GM15510 (cell line): ENCODE measurements around the gene BLVRA.

Experiments used
- POLR2A ChIP-seq: IDR thresholded peaks from 3 replicates; pipeline ENCODE4 v1.6.1; 2011; ENCODE audit warnings: borderline replicate concordance; ENCODE audit not compliant: insufficient read length; ENCODE audit errors: extremely low read depth

Gene BLVRA

GRCh38 chr7:43764039-43764761 lies 5.7 kb downstream of the BLVRA start:
- no peak for TF ChIP-seq POLR2A

DNA sequence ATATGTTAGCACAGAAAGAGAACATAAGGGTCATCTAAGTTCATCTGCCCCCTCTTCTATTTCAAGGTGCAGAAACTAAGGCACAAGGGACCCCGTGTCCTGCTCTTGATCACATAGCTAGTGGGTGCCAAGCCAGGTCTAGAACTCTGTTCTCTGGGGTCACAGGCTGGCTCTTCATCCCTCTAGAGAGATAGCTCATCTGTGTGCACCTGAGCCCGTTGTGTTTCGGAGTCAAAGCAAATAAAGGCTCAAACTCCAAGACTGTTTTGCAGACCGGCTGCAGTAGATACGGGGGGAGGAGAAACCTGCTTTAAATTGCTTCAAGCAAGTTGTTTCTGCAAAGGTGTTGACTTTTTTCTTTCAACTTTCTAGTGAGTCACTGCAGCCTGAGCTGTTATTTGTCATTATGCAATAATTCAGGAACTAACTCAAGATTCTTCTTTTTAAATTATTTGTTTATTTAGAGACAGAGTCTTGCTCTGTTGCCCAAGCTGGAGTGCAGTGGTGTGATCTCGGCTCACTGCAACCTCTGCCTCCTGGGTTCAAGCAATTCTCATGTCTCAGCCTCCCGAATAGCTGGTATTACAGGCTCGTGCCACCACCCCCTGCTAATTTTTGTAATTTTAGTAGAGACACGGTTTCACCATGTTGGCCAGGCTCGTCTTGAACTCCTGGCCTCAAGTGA lies 6.5 kb downstream of the BLVRA start:
- no peak for TF ChIP-seq POLR2A

DNA sequence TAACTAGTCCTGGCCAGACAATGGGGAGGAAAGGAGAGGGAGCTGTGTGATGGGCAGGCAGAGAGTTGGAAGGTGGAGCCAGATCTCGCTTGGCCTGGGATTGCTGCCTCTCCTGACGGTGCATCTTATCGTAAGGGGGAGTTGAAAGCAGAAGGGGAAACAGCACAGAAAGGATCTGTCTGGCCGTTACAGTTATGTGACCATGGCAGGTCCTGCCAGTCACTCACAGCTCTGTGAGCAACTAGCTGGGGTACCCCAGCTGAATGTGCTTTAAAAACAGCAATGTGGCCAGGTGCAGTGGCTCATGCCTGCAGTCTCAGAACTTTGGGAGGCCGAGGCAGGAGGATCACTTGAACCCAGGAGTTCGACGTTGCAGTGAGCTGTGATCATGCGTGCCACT lies 8.1 kb downstream of the BLVRA start:
- TF ChIP-seq POLR2A: no peak

DNA sequence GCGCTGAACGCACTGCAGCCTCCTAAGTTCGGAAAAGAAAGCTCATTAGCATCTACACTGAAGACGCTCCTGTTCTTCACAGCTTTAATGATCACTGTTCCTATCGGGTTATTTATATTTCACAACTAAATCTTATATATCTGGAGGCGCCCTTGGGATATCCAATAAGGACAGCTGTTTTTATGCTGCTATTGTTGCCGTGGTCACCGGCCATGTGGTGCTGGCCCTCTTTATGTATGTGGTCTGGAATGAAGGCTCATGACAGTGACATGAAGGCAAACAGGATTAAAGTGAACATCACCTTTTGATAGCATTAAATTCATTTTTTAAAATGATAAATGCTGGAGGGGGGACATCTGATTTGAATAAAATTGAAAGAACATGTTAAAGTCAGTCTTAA lies 8.8 kb downstream of the BLVRA start:
- TF ChIP-seq POLR2A: no peak

- TF ChIP-seq POLR2A: no peak
These were observed 9.9 kb downstream of the BLVRA start for GRCh38 chr7:43768201-43768886.

DNA sequence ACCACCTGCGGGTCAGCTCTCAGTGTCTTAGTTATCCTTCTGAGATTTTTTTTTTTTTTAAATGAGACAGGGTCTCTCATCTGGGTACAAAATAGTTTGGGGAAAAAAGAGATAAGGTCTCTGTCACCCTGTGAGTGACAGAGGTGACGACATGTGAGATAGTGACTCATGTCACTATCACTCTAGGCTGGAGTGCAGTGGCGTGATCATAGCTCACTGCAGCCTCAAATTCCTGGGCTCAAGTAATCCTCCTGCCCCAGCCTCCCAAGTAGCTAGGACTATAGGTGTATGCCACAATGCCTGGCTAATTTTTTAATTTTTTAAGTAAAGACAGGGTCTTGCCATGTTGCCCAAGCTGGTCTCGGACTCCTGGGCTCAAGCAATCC lies 10.4 kb downstream of the BLVRA start:
- TF ChIP-seq POLR2A: no peak

- TF ChIP-seq POLR2A: no peak
These were observed 10.8 kb downstream of the BLVRA start for GRCh38 chr7:43769281-43769680.

- TF ChIP-seq POLR2A: no peak
These were observed 11.4 kb downstream of the BLVRA start for GRCh38 chr7:43769791-43770465.

DNA sequence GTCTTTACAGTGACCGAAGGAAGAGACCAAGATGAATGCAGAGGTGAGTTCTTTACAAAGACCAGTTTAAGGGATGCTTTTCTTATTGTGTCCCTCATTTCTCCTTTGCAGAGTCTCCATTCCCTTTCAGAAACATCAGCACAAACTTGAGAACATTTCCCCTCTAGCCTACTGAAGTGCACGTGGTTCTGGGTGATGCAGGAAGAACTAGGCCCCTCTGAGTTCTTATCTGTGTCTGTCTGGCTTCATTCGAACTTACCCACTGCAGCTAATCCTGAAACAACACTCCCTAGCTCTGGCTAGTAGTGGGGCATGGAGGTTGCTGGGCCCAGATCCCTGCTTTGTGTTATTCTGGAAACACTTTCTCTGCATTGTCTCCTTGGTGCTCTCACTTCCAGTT lies 12.6 kb downstream of the BLVRA start:
- TF ChIP-seq POLR2A: no peak

- TF ChIP-seq POLR2A: no peak
These were observed 13.1 kb downstream of the BLVRA start for GRCh38 chr7:43771573-43771972.

DNA sequence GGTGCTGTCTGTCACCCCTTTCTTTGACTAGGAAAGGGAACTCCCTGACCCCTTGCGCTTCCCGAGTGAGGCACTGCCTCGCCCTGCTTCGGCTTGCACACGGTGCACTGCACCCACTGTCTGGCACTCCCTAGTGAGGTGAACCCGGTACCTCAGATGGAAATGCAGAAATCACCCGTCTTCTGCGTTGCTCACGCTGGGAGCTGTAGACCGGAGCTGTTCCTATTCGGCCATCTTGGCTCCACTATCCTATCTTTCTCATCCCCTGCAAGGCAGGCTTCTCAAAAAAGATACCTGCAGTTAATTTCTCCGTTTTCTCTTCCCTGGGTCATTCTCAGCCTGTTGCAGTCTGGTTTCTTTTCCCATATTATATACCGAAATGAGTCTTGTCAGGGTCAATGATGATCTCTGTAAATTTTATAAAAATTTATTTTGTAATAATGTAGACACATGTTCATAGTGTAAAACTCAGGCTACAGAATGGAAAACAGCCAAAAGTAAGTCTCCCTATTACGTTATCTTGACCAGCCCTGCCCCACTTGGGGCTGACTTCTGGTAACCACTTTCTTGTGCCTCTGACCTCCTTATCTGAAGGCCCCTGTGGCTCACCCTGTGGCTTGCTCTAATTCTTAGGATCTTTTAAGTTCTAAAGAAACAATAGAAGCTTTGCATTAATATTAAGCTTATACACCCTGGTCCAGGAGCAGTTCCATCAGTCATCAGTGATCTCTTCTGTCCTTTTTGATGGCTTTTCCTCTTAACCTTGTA lies 20.7 kb downstream of the BLVRA start:
- TF ChIP-seq POLR2A: no peak

DNA sequence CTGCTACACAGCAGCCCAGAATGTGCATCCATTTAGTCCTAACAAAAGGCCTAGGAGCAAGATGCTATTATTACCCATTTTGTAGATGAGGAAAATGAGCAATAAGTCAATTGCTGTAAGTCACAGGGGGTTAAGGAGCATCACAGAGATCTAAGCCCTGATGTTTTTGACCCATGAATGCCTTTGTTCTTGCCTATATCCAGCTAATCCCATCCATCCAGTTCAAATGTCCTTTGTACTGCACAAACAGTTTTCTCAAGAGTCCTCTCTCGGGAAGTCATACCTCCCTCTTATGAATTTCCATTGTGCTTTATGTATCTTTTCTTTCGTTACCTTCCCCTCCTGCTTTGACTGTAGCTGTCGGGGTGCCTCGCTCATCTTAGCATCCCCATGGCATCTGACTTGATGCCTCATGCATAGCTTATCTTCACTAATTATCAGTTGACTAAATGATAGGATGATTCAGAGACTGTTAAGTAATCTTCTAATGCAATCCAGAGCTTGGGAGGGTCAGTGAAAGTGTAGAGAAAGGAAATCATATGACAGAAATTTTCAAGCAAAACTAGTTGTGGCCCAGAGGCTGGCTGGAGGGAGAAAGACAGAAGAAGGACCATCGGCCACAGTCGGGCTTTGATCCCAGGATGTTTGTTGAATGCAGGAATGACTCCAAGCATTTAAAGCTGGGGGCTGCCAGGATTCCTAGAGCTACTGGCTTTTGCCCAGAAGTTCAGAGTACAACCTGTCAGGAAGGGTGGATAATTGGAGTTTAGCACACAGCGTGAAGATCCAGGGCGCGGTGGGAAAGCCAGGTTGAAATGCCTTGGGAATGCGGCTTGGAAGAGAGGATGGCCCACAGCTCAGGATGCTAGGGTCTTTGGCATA lies 23.5 kb downstream of the BLVRA start:
- no peak for TF ChIP-seq POLR2A

DNA sequence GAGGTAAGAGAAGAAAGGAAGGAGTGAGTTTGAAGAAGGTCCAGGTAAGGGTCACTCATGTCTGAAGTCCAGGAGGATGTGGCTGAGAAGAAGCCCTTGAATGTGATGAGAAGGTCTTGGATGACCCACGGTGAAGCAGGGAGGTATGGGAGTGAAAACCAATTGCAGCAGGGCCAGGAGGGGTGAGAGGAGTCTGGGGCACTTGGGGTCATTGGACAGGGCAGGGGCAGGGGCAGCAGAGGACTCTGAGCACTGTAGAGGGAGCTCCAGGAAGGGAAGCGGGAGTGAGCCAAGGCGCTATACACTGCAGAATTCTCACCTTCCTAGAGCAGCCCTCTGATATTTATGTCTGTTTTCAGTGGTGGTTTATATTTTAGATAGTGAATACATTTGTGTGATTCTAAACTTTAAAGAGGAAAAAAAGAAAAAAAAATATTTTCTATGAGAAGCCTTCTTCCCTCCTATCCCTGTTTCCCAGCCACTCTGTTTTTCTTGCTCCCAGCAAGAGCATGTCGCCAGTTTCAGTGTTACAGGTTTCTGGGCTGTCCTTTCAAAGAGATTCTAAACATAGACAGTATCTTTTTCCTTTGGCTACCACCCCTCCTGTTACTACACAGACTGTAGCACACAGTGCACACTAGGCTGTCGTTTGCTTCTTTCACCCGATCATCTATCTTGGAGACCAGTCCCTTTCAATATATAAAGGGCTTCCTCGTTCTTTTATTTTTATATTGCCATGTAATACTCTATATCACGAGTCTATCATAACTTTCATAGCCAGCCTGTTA lies 24.5 kb downstream of the BLVRA start:
- TF ChIP-seq POLR2A: no peak
